ENCODE results near the gene IRF2.

Gene IRF2

DNA sequence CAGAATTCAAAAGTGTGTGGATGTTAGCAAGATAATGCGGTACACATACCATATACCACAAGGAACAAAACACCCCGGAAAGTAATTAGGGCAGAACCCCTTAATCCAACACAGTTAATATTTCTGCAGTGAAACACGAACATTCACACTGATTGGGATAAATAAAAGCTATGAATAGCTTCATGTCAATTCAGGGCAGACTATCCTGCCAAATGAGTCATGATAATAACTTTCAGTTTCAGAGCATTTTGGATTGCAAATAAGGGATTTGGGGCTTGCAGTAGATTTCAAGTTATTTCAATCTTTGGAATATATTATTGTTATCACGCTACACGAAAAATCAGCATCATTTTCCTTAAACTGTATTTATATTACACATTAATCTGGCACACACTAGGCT, 24.3 kb downstream of the IRF2 start:
- no peak for DNase-seq

DNA sequence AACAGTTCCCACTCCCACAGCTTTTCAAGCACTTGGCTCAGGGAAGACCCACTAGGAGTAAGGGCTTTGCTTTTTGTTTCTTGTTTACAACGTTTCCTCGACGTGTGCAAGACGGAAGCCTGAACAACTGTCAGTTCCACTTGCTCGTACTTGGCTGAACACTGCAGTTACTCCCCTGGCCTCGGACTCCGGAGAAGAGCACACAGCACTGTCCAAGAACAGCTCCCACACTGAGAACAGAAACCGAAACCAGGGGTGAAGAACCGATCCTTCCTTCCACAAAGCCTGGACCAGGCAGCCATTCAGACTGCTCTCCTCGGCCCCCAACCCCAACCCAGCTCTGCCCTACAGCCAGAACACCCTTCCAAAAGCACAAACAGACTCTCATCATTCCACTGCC, 25.5 kb downstream of the IRF2 start:
- peak; percentile 90 for DNase-seq

DNA sequence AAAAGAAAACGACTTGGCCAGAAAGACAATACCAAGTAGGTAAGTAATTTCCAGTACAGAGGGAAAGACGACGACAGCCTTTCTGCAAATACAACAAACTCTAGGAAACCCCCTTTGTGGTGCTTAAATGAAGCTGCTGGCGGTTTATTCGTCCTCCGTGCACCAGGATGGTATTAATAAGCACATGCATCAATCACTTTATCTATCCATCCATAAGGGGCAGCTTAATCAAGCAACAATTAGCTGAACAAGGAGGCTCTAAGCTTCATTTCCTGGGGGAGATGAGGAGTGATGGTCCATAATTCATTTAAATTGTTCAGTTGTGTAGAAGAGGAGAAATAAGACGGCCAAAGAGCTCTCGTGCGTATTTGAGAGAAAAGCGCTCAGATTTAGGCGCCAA, 26.2 kb downstream of the IRF2 start:
- DNase-seq = peak; percentile 91

DNA sequence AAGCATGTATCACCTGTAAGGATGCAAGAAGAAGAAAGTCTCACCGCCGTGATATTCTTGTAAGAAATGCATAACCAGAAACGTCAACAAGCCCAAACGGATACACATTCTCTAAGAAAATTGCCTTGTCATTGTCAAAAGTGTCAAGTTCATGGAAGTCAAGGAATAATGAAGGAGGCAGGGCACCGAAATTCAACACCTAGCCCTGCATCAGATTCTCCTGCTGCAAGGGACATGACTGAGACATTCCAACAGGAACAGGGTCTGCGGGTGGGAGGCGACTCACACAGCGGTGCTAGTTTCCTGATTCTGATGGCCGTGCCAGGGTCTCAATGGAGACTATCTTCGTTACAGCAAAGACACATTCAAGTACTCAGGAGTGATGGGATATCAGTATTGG, 26.7 kb downstream of the IRF2 start:
- no peak for DNase-seq

DNA sequence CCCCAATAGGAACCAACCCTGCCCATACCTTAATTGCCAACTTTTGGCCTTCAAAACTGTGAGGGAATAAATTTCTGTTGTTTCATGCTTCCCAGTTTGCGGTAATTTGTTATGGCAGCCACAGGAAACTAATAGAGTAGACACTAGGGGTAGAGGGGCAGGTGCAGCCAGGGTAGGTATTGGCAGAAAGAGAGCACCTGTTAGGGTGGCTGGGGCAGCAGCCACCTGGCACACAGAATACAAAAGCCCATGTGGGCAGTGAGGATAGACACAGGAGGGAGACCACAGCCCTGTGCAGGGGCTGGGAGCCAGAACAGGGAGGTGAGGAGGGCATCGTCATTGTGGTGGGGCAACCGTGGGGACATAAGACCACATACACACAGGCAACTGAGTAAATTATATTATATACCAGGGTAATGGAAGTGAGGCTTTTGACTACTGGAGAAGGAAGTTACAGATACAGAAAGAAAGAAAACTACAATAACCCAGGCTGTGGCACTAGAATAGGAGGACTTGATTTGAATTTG, 28.2 kb downstream of the IRF2 start:
- DNase-seq = no peak

DNA sequence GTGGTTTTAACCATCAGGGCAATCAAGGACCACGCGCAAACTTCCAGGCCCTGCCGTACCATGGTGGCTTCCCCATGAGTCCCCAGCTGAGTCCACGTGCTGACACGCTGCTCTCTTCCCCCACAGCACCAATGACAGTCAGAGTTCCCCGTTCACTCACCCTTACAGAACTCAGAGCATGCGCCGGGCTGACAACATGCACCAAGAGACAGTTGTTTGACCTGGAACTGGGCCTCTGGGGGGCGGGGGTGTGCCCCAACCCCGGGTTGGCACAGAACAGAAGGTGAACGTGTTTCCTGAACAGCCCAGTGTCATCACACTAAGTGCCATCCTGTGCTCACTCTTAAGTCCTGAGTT, 29.4 kb downstream of the IRF2 start:
- DNase-seq = peak; percentile 30

DNA sequence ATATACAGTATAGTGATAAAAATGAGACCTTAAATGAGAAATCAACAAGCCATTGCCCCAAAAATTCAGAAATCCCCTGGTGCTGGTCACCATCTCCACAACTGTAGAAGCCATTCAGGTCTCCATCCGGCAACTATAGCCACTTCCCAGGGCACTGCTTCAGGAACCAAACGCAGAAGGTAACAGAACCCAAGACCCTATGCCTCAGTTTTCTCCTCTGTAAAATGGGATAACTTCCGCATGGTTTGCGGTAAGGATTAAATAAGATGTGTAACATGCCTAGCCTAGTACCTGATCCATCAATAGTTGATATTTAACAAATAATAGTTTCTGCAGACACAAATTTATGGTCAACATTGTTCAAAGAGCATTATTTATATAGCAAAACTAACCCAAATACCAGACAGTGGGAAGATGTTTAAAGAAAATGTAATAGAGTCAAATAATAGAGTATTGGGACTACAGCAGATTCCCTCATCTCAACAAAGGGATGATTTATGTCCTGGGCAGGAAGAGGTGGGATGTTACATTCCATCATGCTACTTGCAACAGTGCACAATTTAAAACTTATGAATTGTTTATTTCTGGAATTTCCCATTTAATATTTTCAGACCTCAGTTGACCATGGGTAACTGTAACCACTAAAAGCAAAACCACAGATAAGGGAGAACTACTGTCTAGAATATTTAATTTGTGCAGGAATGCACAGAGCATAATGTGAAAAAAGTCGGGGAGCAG, 30.0 kb downstream of the IRF2 start:
- no peak for DNase-seq

DNA sequence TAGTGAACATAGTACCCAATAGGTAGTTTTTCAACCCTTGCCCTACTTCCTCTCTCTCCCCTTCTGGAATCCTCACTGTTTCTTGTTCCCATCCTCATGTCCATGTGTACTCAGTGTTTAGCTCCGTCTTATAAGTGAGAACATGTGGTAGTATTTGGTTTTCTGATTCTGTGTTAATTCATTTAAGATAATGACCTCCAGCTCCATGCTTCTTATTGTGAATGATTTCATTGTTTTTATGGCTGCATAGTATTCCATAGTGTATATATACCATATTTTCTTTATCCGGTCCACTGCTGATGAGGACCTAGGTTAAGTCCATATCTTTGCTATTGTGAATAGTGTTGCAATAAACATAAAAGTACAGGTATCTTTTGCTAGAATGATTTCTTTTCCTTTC, 31.0 kb downstream of the IRF2 start:
- no peak for DNase-seq

DNA sequence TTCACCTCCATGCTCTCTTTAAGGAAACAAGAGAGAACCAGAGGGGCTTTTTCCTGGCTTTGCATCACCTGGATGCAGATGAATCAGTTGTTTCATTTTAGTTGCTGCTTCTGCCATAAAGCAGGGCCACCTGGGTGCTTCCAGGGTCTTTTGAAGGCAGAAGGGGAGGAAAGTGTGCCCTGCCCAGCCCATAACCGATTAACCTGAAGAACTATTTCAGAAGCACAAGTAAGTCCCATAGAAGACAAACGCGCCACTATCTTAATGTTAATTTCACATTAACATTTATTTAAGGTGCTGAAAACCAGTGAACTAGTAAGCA, 32.1 kb downstream of the IRF2 start:
- no peak for DNase-seq

DNA sequence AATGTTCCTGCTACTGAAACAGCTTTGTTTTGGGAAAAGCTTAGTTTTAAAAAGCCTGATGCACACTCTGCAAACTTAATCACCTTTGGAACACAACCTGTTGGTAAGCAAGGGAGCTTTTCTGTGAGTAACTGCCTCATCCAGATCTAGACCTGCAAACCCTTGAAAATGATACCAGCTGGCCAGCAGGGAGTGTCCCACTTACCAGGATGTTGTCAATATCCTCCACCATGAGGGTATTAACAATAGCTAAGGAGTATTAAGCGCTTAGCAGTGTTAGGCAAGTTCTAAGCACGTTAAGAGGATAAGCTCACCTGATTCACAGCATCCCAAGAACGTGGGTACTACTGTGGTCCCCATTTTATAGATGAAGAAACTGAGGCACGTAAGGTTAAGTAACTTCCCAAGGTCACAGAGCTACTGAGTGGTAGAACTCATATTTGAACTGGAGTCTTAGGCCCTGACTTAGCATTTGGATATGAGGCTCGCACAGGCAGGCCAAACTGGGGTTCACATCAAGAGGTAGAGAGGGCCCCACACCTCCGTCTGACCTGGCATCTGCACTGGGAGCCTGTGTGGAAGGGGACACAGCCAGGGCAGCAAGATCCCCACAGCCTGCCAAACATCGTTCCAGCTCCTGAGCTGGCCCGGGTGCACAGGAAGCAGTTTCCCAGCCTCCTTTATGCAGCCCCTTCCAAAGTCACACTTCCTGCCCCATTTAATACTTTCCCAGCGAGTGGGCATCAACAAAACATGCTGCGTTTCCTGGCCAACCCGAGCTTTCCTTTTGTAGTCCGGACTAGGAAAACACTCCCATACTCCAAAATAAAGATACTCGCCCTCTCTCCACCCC, 32.7 kb downstream of the IRF2 start:
- peak; percentile 33 for DNase-seq

DNA sequence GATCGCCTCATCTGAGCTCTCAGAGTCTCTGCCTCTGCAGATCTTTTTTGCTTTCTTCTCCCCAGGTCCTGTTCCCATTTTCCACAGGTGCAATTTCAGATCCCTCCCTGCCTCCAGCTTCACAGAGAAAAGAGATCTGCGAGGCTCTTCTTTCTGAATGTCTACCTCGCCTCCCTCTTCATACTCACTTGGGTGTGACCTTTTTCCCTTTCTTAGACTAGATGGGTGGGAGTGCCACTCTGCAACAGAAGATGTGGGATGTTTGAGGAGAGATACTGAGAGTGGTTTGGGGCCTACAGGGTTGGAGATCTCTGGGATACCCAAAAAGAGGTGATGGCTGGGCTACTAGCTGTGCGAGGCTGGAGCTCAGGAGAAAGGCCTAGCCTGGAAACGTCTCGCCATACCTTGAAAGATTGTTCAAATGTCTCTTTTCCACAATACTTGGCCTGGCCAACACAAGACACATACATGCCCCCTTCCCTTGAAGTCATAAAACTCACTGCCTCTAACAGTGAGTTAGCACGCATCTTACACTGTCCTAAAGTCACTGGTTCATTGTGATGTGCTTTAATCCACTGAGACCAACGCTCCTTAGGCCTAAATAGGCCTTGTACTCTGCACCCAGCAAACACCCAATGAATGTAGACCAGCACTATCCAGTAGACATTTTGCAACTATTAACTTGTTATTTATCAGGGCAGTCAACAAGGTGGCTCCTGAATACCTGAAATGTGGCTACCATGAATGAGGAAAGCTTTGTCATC, 33.6 kb downstream of the IRF2 start:
- DNase-seq = no peak

DNA sequence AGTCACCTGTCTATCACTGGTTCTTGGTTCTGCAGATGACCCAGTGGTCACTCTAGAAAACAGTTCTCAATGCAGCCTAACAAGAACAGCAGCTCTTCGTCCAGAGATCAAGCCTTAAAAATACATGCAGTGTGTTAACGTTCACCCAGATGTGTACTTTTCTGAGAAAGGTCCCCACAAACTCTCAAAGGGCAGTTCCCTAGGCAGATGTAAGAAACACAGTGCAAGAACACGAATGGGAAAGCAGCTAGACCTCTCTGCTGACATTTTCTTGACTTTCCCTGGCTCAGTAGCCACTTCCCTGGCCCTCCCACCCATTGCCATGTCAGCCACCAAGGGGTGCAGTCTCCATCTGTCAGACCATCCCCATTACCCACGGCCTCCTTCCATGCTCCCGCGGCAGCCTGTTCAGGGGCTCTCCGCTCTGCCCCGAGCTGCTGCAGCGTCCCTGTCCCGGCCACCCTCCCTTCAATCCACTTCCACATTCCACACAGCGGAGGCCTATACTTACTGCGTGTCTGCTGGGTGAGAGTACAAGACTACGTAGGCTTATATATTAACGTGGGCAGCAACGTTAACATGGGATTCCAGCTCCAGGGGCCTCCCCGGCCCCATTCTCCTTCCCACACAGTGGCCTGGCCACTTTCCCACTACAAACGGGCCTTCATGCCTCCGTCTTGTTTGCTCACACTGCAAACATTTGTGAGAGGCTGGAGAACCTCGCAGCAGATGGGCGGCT, 34.3 kb downstream of the IRF2 start:
- no peak for DNase-seq

DNA sequence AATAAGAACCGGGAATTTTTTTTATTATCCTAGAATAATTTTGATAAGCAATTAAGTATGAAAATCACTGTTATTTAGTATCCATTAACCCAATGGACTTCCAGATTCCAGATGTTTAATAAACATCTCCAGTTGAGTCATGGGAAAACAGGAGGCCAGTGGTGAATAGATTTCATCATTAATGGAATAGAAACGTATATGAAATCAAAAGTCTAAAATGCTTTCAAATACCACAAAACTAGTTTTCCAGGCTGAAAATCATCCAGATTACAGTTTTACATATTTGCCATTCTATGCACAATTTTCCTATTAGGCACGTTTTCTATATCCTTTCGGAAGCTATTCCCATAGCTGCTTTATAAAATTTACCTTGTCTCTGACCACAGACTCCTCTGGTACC, 35.0 kb downstream of the IRF2 start:
- no peak for DNase-seq

DNA sequence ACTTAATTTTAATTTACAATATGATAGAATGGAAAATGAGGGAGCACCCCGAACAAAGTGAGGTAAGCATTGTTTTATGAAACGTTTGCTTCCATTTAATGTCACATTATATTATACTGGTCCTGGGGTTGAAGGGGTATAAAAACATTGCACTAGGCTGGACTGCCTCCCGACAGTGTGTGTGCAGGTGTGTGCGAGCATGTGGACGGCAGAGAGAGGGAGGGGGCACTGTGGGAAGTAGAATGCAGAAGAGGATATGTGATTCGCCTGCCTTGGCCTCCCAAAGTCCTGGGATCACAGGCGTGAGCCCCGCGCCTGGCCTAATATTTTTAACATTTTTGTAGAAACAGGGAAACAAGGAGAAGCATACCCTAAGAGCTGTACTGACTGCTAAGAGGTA, 36.0 kb downstream of the IRF2 start:
- DNase-seq = no peak

DNA sequence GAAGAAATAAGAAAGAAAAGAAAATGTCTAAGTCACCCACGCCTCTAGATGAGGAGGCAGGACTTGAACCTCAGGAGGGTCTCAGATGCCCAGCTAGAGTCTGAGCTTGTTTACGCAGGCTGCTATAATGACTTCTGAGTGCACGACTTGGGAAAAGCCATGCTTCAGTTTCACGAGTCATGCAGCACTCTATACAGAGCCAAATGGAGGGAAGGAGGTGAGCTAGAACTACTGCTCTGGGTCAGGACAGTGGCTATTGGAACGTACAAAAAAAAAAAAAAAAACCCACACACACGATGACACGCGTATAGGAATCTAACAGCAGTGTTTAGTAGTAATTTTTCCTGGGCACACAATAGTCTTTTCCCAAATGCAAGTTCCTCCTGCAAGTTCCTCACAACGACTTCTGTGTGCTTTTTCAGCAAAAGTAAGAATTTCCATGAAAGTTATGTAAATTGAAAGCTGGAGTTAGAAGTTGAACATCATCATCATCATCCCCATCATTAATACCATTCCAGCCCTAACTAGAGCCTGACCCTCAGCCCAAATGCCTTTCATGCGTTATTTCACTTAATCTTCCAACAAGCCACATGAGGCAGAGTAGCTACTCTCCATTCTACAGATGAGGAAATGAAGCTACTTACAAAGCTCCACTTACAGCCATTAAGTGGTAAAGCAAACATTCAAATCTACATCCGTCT, 36.6 kb downstream of the IRF2 start:
- peak; percentile 28 for DNase-seq

DNA sequence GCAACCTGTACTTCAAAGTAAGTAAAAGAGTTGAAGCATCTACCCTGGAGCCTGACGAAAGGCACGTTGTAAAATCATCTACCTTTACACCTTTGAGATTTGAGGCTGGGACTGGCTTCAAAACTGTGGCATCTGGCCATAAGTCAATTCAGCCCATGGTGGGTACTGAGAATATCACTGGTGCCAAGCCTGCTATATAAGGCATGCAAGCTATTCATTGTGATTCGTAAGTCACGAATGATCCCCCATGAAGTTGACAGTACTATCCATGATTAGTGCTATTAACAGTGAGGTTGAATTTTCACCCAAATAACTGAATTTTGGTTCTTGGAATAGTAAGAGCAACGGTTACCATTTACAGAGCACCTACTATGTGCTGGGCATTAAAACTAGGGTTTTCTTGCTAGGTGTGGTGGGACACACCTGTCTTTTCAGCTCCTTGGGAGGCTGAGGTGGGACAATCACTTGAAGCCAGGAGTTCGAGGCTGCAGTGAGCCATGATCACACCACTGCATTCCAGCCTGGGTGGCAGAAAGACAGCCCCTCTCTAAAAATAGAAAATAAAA, 39.8 kb downstream of the IRF2 start:
- no peak for DNase-seq

DNA sequence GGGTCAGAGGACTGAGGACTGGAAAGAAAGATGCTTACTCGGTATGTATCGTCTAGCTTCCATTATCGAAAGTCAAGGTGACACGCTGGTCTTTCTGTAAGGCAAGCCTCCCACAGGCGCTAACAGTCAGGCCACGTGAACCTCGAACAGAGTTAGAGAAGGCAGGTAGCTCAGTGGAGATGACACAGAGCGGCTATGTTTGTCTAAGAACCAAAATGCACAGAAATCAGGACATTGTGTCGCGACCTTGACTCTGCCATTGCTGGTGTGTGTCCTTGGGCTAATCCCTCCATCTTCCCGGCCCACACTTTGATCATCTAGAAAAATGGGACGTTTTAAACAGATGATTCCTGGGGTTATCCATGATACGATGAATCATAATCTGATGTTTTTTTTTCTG, 40.3 kb downstream of the IRF2 start:
- DNase-seq = no peak

DNA sequence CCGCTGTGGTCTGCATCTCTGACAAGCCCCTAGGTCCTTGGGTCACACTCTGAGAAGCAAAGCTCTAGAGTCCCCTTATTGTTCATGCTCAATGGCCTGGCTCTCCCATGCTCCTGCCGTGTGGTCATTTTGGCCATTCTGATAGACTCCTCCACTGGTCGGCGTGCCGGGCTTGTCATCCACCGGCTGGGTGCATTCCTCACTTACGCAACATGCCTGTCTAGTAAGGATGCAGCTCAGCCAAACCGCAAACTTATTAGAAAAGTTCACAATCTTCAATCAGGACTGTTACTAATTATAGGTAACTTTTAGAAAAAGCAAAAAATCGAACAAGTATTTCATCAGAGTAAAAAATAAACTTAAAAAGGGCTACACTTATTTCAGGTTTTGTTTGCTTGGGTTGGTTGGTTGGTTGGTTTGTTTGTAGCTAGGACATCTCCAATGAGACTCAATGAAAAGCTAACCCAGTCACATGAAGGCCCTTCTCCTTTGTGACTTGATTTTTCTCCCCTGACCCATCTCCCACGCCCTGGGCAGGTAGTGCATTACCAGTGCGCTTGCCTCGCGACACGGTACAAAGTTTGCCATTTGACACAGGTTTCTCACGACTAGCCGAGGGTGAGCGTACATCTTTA, 41.0 kb downstream of the IRF2 start:
- DNase-seq = no peak

DNA sequence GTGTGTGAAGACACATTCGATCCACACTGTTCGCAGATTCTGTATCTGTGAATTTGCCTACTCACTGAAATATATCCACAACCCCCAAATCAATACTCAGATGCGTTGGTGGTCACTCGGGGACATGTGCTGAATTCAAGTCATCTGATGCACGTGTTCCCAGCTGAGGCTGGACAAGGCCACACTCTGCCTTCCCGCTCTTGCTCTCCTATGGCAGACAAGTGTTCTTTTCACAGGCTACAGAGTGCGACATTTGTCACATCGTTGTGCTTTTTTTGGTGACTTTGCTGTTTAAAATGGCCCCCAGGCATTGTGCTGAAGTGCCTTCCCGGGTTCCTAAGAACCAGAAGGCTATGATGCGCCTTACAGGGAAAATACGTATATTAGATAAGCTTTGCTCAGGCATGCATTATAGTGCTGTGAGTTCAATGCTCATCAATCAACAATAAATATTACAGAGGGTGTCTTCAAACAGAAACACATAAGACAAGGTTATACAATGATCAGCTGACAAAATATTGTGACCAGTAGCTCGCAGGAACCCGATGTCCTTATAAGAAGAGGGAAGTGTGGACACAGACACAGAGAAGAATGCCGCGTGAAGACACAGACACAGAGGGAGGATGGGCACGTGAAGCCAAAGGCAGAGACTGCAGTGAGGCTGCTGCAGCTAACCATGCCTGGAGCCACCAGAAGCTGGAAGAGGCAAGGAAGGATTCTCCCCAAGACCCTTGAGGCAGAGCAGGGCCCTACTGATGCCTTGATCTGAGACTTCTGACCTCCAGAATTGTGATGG, 42.0 kb downstream of the IRF2 start:
- no peak for DNase-seq

DNA sequence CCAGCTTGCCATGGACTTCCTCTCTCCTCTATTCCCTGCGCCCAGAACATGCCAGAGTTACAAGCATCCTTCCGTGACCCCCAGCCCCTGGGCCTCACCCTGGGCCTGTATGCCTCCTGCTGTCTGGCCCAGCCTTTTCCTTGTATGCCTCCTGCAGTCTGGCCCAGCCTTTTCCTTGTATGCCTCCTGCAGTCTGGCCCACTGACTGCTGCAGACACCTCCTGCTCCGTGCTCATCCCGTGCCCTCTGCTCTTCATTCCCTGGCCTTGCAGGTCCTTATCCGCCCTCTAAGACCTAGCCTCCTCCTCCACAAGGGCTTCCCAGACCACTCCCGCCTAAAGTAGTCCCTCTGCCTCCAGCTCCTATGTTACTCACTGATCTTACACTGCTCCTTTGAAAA, 44.2 kb downstream of the IRF2 start:
- DNase-seq = no peak

DNA sequence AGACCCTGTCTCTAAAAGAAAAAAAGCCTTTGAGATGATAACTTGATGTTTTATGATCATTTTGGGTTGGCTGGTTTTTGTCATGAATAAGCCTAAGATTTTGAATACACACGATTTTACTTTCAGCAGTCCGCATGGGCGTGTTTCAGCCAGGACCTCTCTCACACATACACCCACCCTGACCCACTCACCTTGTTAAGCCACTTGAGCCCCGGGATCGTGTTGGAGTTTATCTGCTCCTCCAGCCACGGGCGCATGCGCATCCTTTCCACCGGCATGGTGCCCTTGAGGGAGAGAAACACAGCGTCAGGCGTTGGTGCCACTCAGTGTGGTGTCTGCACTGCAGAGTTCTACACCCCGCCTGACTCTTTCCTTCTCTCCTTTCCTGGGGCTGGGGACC, 45.6 kb downstream of the IRF2 start:
- DNase-seq = no peak
